GM18505 (cell line): ENCODE results near the gene WSB2.

ENCODE experiments used
- ATAC-seq: cut with Tn5 transposase; IDR thresholded peaks from one replicate; pipeline ENCODE4 v1.9.1; 2021; ENCODE audit not compliant: unreplicated experiment
- POLR2A ChIP-seq: IDR thresholded peaks from 4 replicates; pipeline ENCODE4 v1.6.1; 2011; ENCODE audit warnings: borderline replicate concordance; ENCODE audit not compliant: insufficient read depth, insufficient read length; ENCODE audit errors: extremely low read depth

WSB2 gene

DNA sequence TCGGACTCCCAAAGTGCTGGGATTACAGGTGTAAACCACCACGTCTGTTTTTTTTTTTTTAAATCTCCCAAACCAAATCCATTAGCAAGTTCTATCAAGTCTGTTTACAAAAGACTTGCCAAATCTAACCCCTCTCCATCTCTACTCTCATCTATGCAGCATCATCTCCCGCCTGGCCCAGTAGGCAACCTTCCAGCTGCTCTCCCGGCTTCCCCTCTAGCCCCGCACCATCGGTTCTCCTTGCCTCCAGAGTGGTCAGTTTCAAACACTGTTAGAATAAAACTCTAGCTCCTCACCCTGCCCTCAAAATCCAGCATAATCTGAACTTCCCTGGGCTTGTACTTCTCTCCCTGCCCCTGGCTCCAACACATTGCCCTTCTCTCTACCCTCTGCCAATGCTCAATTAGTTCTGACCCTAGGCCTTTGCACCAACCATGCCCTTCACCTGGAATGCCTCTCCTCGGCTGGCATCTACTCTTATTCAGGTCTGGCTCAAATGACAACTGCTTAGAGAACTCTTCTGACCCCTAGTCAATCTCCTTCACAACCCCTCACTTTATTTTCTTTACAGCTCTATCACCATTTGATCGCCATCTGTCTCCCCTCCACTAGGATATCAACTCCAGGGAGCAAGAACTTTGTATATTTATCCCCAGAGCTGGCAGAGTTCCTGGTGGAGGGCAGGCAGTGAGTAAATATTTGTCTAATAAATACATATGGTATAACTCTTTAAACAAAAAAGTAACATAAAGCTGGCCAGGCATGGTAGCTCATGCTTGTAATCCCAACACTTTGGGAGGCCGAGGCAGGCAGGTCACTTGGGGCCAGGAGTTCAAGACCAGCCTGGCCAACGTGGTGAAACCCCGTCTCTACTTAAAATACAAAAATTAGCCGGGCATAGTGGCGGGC is 4.9 kb downstream of the WSB2 start:
- no peak for ATAC-seq
- no peak for TF ChIP-seq POLR2A

DNA sequence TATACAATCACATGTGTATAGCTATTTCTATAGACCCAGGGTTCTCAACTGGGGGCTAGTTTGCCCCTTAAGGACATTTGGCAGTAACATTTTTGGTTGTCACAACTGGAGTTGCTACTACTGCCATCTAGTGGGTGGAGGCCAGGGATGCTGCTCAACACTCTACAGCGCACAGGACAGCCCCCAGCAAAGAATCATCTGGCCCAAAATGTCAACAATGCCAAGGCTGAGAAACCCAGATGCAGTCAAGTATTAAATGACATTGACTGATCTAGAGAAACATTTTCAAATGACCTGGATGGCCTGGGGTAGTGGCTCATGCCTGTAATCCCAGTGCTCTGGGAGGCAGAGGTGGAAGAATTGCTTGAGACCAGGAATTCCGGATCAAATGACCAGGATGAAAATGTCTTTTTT is 5.8 kb downstream of the WSB2 start:
- TF ChIP-seq POLR2A, result no peak
- peak; percentile 59 for ATAC-seq

DNA sequence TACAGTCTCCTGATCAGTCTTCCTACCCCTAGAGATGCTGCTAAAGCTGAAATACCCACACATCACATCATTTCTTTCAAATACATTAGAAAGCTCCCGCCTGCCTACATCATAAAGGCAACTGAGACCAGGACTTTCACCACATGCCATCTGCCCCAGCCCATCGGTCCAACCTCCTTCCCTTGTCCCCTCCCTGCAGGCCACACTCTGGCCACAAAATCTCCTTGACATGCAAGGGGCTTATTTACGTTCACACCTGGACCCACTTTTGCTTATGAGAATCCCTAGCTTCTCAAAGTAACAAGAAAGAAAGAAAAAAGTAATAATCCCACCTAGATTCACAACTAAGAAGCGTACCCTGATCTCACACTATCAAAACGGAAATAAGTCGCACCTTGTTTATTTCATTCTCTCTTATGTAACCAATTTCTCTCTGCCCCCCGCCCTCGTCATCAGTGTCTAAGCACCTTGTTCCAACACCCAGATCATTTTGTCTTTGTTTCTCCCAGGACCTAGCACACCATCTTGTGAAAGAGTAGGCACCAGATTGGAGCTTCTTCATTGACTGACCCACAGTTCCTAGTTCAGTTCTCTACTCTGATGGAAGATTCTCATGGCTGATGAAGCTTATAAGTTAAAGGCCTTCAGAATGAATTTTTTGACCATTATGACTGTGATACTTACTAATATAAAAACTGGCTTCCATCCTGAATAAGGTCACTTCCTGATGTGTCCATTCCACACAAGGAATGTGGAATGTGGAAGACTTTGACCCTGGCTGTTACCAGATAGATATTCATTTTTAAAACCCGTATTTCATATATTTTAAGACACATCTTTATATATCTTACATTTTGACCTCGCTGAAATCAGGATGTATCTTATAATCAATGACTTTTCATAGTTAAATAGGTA is 7.7 kb downstream of the WSB2 start:
- no peak for TF ChIP-seq POLR2A
- no peak for ATAC-seq

DNA sequence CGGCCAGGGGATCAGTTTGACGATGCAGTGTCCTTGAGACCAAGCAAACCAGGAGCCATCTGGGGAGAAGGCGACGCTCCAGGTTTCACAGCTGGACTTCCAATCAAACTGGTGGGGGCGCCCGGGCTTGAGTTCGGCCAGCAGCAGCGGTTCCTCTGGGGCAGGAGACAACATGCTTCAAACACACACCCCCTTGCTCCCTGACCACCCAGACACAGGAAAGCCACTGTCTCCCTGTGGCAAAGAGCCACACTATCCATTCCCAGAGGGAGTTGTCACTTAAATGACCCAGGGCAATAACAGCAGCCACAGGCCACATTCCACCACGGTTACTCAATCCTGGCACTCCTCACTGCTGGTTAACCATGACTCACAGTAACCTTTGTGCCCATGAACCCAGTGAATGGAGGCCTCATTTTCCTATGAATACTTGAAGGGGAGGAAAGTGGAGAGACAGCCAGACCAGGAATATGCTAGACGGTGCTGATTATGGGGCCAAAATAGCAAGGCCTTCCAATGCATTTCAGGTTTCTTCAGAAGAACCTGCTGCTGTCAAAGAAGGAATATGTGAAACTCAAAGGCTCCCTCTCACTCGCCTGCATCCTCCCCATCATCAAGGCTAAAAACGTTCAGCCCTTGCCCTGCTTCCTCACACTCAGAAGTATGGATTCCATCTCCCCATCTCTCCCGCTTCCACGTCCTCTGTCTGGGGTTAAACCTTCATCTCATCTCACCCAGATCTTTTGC is 8.5 kb downstream of the WSB2 start:
- ATAC-seq, result no peak
- no peak for TF ChIP-seq POLR2A

DNA sequence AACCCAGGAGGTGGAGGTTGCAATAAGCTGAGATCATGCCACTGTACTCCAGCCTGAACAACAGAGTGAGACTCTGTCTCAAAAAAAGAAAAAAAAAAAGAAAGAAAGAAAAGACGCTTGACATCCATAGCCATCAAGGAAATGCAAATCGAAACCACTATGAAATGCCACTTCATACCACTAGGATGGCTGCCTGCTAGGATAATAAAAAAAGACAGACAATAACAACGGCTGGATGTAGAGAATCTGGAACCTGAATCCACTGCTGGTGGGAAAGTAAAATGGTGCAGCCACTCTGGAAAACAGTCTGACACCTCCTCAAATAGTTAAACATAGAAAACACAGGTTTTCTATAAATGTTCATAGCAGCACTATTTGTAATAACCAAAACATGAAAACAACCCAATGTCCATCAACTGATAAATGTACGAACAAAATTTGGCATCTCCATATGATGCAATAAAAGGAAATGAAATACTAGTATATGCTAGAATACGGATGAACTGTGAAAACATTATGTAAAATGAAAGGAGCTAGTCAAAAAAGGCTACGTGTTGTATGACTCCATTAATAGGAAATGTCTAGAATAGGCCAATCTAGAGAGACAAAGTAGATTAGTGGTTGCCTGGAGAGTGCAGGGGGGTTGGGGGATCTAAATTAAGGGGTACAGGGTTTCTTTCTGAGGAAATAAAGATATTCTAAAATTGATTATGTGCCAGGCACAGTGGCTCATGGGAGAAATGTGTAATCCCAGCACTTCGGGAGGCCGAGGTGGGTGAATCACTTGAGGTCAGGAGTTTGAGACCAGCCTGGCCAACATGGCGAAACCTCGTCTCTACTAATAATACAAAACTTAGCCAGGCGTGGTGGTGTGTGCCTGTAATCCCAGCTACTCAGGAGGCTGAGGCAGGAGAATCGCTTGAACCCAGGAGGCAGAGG is 9.7 kb downstream of the WSB2 start:
- no peak for ATAC-seq
- TF ChIP-seq POLR2A, result no peak

DNA sequence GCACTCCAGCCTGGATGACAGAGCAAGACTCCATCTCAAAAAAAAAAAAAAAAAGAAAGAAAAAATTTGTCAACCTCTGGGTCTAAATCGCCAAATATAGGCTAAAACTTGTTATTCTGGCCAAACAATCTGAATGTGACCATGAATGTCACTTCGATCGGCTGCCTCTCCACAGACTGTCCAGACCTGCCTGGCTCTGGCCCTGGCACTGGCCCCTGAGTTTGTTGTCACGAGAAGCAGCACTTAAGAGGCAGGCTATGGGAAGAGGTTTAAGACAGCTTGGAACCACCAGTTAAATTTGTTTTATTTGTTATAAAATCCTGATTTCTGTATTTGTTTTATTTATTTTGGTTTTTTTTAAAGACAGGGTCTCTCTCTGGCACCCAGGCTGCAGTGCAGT is 14.5 kb downstream of the WSB2 start:
- TF ChIP-seq POLR2A, result no peak
- no peak for ATAC-seq

DNA sequence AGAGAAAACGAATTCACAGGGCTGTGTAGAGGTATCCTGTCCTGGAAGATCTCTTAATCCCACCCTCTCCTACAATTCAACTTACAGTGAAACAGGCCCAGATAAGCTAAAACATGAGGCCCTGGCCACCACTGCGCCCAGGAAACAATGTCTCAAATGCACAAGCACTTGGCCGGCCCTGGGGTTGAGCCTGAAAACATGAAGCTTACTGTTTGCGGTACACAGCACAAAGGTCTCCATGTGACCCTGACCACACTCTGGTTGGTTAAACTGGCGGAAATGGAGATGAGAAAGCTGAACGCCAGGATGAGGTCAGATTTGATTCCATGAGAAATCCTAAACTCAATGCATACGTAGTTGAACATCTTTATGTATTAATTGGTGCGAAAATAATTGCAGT is 16.4 kb downstream of the WSB2 start:
- no peak for TF ChIP-seq POLR2A
- ATAC-seq, result no peak

DNA sequence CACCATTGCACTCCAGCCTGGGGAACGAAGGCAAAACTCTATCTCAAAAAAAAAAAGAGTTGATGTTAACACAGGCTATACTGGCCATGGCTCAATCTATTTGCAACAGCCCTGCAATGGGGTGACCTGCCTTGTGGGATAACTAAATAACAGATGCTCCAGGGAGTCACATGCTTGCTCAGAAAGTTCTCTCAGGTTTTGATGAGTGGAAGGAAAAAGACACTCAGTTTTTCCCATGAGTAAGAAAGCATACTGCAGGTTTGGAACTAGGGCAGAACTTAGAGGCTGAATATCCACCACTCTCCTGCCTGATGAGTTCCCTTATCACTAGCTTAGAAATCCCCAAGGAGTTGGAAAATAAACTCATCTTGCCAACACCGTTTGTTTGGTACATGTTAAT is 16.9 kb downstream of the WSB2 start:
- ATAC-seq, result no peak
- TF ChIP-seq POLR2A, result no peak

DNA sequence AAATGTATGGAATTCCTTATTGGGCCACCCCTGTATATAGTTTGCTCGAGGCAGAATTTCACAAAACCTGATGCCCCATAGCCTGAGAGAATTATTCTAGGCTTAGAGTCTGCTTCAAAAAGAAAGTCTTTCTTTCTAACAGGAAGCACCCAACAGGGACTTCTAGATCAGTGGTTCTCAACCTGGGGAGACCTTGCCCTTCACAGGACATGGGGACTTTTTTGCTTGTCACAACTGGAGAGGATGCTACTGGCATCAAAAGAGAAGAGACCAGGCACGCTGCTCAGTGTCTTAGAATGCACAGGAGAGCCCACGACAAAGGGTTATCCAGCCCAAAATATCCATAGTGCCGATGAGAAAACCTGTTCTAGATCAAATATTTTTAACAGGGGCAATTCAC is 18.9 kb downstream of the WSB2 start:
- no peak for TF ChIP-seq POLR2A
- ATAC-seq, result no peak

DNA sequence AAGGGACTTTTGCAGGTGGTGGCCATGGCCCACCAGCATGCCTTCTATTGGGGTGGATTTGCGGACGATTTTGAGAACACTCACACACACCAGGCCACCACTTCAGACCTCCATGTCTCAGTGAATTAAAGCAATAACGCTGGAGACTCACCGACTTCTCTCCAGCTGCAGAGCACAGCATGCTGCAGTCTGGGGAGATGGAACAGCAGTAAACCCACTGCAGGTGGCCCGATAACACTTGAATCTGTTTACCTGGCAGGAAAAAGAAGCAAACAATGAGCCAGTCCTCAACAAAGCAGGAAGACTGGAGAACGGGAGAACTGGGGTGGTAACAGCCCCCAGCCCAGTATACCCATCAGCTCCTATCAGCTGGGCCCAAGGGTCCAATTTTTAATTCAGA is 22.8 kb downstream of the WSB2 start:
- TF ChIP-seq POLR2A, result no peak
- no peak for ATAC-seq

DNA sequence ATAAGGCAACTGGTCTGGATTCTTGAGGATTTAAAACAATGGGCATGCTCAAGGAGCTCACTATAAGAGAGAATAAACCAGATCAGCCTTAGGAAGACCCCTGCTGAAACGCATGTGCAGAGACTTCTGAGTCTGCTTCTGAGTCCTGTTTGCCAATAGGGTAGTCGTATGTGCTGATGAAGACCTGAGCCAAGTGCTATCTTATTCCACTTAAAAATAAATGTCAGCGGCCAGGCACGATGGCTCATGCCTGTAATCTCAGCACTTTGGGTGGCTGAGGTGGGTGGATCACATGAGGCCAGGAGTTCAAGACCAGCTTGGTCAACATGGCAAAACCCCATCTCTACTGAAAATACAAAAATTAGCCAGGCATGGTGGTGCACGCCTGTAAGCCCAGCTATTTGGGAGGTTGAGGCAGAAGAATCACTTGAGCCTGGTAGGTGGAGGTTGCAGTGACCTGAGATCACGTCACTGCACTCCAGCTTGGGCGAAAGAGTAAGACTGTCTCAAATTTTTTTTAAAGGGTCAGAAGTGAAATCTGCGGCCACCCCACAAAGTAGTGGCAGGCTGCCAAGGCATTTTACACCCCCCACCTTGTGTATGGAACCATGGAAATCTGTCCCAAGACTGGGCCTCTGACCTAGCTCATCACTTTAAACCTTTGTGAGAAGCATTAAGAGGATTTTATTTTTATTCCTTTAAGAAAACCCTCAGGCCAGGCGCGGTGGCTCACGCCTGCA is 24.1 kb downstream of the WSB2 start:
- no peak for ATAC-seq

More for the DNA sequence above, 24.1 kb downstream of the WSB2 start:
- TF ChIP-seq POLR2A, result no peak
